ENCODE data around the gene VMO1. TPM values are rescaled to one million over a fixed set of nuclear protein-coding genes. Genes with fewer than 3 reads are reported as not detected.

Gene VMO1
- total RNA-seq, 1 experiment from 2014 or later: not detected

- no peak for DNase-seq
- no peak overlapping the region for H4K8ac ChIP-seq (replicated peaks; ENCODE audit: insufficient read length, low read depth, low read length)
- H3K27me3 ChIP-seq (ENCODE audit: insufficient read depth, low read length): peaks cover 25% of the 10 kb centered on the region
- no peaks in the 10 kb centered on the region for H3K79me1 ChIP-seq (ENCODE audit: insufficient read depth, low read depth, low read length, poor library complexity, severe bottlenecking)
- no peaks in the 10 kb centered on the region for H3K79me2 ChIP-seq (ENCODE audit: insufficient read depth, low read length)
- H3K4me2 ChIP-seq (ENCODE audit: insufficient read depth, insufficient read length, low read length): no peak overlapping the region
- Mint-ChIP-seq H3K9me3 (no peaks in the 10 kb centered on the region), H3K27me3 (ENCODE audit: low read depth) (peaks cover 80% of the 10 kb centered on the region), H3K4me1 (peaks cover 25 to 27% of the 10 kb centered on the region in 2 experiments), H3K4me3 (peak overlapping the region in 1 of 2 experiments; percentile 53; a peak in 1 of 5 replicates), H3K27ac (no peak overlapping the region), H3K36me3 (ENCODE audit: insufficient read depth in 1 of 3, low read depth in 3 of 3) (peaks cover 0 to 3% (median 0%) of the 10 kb centered on the region in 3 experiments; a peak in 1 of 7 replicates)
- no peak overlapping the region for H4K91ac ChIP-seq (ENCODE audit: insufficient read length, low read depth, low read length)
- no peak for TF ChIP-seq CTCF (conservative IDR thresholded peaks at IDR 0.05)
- no peak overlapping the region for H3K18ac ChIP-seq (ENCODE audit: insufficient read length, low read depth, low read length)
- H2BK15ac ChIP-seq (ENCODE audit: low read depth, low read length): no peak overlapping the region
- no peak overlapping the region for H2AK5ac ChIP-seq (ENCODE audit: insufficient read length, low read length)
- no peak overlapping the region for H3K56ac ChIP-seq (ENCODE audit: insufficient read length, low read depth, low read length)
- no peak overlapping the region for H3K4ac ChIP-seq (ENCODE audit: low read depth, low read length)
- no peak overlapping the region for H2BK120ac ChIP-seq (ENCODE audit: low read depth, low read length, poor library complexity, severe bottlenecking)
- no peak overlapping the region for H3K9ac ChIP-seq (ENCODE audit: extremely low read depth, insufficient read length, low read length)
- H3T11ph ChIP-seq (ENCODE audit: low read length): no peak overlapping the region
- H2BK5ac ChIP-seq (ENCODE audit: insufficient read length, low read length): no peak overlapping the region
- H2BK12ac ChIP-seq (ENCODE audit: insufficient read length, low read depth, low read length): no peak overlapping the region
- WGBS (ENCODE audit: extremely low coverage, insufficient read length, low lambda C conversion rate): no CpG with 5 or more reads among the region's 9 CpGs
- H3K23ac ChIP-seq (ENCODE audit: insufficient read length, low read depth, low read length): no peak overlapping the region
- H3K14ac ChIP-seq (ENCODE audit: insufficient read depth, low read length): no peak overlapping the region
- peaks cover 6% of the 10 kb centered on the region for H3K23me2 ChIP-seq (ENCODE audit: insufficient read length, low read depth, low read length, poor library complexity, severe bottlenecking)
- H3K4me1 ChIP-seq (ENCODE audit: insufficient read depth, low read length): no peaks in the 10 kb centered on the region
- H3K27ac ChIP-seq (ENCODE audit: insufficient read length, low read depth, low read length): no peak overlapping the region
- H4K20me1 ChIP-seq (ENCODE audit: control insufficient read depth, insufficient read depth, insufficient read length): no peaks in the 10 kb centered on the region
- no peak overlapping the region for H4K5ac ChIP-seq (ENCODE audit: insufficient read length, low read depth, low read length)
- no peak overlapping the region for H2BK20ac ChIP-seq (ENCODE audit: low read depth, low read length, poor library complexity, severe bottlenecking)
- no peaks in the 10 kb centered on the region for H3K9me3 ChIP-seq (ENCODE audit: control insufficient read depth, low read depth, low read length)
- H2AFZ ChIP-seq (ENCODE audit: low read length): no peak overlapping the region
Observed at GRCh38 chr17:4743898-4744297, 42.3 kb downstream of the VMO1 start.
